Lower leg skin (tissue), 3 donors: ENCODE measurements around the gene APRT.

Source experiments
- CTCF ChIP-seq, 3 donors: fragments of 450-650 bp; IDR thresholded peaks; one replicate each; pipeline ENCODE4 v1.5.1; 2016; ENCODE audit warnings: antibody characterized with exemption in 3 of 3, mild to moderate bottlenecking in 3 of 3, moderate library complexity in 2 of 3
- POLR2A ChIP-seq, 2 donors: fragments of 450-650 bp; IDR thresholded peaks; one replicate each; pipeline ENCODE4 v1.6.1; 2016 to 2017; ENCODE audit warnings: antibody characterized with exemption in 2 of 2, mild to moderate bottlenecking in 1 of 2, moderate library complexity in 1 of 2

- TF ChIP-seq POLR2A (IDR thresholded peaks at IDR 0.05) (no peak), CTCF (IDR thresholded peaks at IDR 0.05) (no peak)
Observed at GRCh38 chr16:88816736-88817535, 5.2 kb upstream of the APRT start.
